NCI-H2171 (cell line): ENCODE measurements around the gene TTLL11.

Experiments used
- DNase-seq: peaks from one replicate; lab custom pipeline; 2025; lab: John Stamatoyannopoulos, UW

The TTLL11 gene

GRCh38 chr9:122107291-122107805 lies 14.2 kb upstream of the TTLL11 start:
- DNase-seq, result no peak

- no peak for DNase-seq
Measured at GRCh38 chr9:122106576-122106975, 13.5 kb upstream of the TTLL11 start.

- no peak for DNase-seq
Measured at GRCh38 chr9:122103985-122104384, 10.9 kb upstream of the TTLL11 start.

- DNase-seq, result no peak
Measured at GRCh38 chr9:122102156-122102555, 9.0 kb upstream of the TTLL11 start.

GRCh38 chr9:122100756-122101155 lies 7.6 kb upstream of the TTLL11 start:
- no peak for DNase-seq

GRCh38 chr9:122099271-122099869 lies 6.3 kb upstream of the TTLL11 start:
- DNase-seq, result peak; percentile 60

- DNase-seq, result no peak
Measured at GRCh38 chr9:122097679-122098315, 4.7 kb upstream of the TTLL11 start.

- DNase-seq, result no peak
Measured at GRCh38 chr9:122096620-122097415, 3.7 kb upstream of the TTLL11 start.

GRCh38 chr9:122095010-122095767 lies 2.1 kb upstream of the TTLL11 start:
- peak; percentile 1 for DNase-seq

GRCh38 chr9:122091682-122092592 lies 1.2 kb downstream of the TTLL11 start:
- DNase-seq, result no peak

- DNase-seq, result no peak
Measured at GRCh38 chr9:122090981-122091380, 2.1 kb downstream of the TTLL11 start.

GRCh38 chr9:122090287-122090883 lies 2.7 kb downstream of the TTLL11 start:
- DNase-seq, result no peak

- no peak for DNase-seq
Measured at GRCh38 chr9:122088880-122089706, 4.0 kb downstream of the TTLL11 start.

GRCh38 chr9:122087406-122088200 lies 5.5 kb downstream of the TTLL11 start:
- DNase-seq, result no peak

- DNase-seq, result no peak
Measured at GRCh38 chr9:122086873-122087272, 6.2 kb downstream of the TTLL11 start.

- no peak for DNase-seq
Measured at GRCh38 chr9:122085260-122085659, 7.8 kb downstream of the TTLL11 start.

GRCh38 chr9:122084026-122084675 lies 9.0 kb downstream of the TTLL11 start:
- peak; percentile 18 for DNase-seq

GRCh38 chr9:122080986-122081385 lies 12.1 kb downstream of the TTLL11 start:
- no peak for DNase-seq
